ENCODE results near the gene CEP120.
"Not testable (repeated sequence)": the region's sequence is repeated elsewhere in the genome, so short reads cannot be mapped to it uniquely, and the experiment has no call there.

The CEP120 gene

GRCh38 chr5:123438902-123439301 lies 15.7 kb upstream of the CEP120 start:
- no peak for DNase-seq (ENCODE audit: low read depth in 3 of 3)

DNA sequence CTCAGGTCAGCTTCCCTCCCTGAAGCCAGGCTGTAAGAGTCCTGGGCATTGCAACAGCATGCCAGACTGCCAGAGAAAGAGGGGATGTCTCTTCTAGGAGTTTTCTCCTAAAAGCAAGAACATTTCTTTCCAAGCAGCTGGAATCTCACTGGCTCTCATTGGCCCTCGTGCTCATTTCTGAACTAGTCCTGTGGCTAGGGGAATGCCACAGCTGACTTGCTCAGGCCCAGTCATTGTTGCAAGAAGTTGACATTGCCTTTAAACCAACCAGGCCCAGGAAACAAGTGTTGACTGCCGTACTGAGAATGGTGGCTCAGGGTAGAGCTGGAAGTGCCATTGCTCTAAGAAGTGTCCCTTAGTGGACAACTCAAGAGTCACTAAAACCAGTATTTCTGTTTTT lies 15.0 kb upstream of the CEP120 start:
- DNase-seq (ENCODE audit: low read depth in 3 of 3), result no peak

GRCh38 chr5:123436201-123436600 lies 13.0 kb upstream of the CEP120 start:
- DNase-seq (ENCODE audit: low read depth in 3 of 3), result no peak

- DNase-seq (ENCODE audit: low read depth in 3 of 3), result no peak
These were observed 11.6 kb upstream of the CEP120 start for GRCh38 chr5:123434796-123435195.

DNA sequence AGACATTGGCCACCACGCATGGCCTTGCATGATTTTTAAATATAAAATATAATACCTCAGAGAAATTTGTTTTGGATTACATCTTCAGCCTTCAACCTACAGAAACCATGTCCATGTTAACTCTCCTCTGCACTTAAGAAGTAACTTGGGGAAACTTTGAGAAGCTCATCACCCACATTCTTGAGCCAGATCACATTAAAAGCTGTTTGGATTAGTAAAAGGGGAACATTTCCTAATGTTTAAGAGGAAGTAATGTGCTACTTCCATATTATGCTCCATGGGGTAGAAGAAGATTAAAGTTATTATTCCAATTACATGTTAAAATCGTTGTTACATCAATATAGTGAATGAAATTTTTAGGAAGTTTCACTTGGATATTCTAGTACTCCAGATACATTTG lies 10.4 kb upstream of the CEP120 start:
- no peak for DNase-seq (ENCODE audit: low read depth in 3 of 3)

- not testable (repeated sequence) for DNase-seq (ENCODE audit: low read depth in 3 of 3)
These were observed 7.2 kb upstream of the CEP120 start for GRCh38 chr5:123430441-123430840.

DNA sequence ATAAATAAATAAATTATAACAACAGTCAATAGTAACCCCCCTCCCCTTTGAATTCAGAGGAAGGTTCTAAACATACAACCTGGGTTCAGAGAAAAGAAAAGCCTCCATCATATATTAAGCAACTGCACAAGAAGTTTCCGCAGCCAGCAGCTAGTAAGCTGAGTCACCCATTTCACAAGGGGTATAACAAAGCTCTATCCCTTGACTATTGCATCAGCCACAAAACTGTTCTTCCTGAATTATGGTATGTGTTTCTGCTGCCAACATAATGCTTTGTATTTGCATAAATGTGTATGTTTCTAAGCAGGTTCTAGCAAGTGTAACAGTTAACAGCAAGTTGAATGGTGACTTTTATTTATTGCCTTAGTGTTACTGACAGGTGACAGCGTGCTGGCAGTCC lies 6.8 kb upstream of the CEP120 start:
- DNase-seq (ENCODE audit: low read depth in 3 of 3), result no peak

GRCh38 chr5:123429221-123429954 lies 6.2 kb upstream of the CEP120 start:
- no peak for DNase-seq (ENCODE audit: low read depth in 3 of 3)

DNA sequence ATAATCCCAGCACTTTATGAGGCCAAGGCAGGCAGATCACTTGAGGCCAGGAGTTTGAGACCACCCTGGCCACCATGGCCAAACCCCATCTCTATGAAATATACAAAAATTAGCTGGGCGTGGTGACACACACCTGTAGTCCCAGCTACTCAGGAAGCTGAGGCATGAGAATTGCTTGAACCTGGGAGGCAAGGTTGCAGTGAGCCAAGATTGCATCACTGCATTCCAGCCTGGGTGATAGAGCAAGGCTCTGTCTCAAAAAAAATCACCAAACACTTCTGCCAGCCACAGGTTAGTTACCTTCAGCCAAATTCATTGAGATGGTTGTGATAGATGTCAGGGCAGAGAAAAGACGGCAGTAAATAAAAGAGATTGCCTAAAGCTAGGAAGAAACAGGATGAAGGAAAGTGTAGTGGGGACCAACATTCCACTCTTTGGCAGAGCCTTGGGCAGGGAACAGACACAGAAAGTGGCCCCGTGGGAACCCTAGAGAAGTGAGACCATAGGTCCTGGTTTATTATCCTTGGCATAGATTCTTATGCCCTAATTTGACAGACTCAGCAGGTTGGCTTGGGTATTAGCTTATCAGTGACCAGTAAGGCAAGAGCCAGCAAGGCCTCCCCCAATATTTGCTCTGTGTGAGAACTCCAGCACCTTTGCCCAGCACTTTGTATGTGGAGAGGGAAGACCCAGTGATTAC lies 5.5 kb upstream of the CEP120 start:
- no peak for DNase-seq (ENCODE audit: low read depth in 3 of 3)

DNA sequence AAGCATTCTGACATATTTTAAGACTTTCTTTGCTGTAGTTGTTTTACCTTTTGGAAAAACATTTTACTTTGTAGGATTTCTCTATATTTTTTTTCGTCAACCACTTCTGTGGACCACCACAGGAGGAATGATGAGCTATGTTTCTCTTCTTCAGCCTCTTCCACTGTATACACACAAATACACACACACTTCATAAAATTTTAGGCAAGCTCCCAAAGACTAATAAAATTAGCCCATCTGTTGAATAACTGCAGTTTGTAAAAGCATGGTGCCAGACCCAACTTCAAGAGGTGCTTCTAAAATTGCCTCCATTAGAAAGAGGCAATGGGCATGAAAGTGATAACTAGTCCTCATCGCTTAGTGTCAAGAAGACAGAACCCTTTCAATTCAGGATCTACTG lies 4.1 kb upstream of the CEP120 start:
- no peak for DNase-seq (ENCODE audit: low read depth in 3 of 3)

DNA sequence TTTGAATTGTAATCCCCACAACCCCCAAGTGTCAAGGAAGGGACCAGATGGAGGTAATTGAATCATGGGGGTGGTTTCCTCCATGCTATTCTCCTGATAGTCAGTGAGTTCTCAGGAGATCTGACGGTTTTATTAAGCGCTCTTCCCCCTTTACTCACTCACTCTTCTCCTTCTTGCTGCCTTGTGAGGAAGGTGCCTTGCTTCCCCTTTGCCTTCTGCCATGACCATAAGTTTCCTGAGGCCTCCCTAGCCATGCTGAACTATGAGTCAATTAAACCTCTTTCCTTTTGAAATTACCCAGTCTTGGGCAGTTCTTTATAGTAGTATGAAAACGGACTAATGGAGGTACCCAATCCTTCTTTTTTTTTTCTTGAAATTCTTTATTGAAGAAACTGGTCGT lies 2.2 kb upstream of the CEP120 start:
- no peak for DNase-seq (ENCODE audit: low read depth in 3 of 3)

DNA sequence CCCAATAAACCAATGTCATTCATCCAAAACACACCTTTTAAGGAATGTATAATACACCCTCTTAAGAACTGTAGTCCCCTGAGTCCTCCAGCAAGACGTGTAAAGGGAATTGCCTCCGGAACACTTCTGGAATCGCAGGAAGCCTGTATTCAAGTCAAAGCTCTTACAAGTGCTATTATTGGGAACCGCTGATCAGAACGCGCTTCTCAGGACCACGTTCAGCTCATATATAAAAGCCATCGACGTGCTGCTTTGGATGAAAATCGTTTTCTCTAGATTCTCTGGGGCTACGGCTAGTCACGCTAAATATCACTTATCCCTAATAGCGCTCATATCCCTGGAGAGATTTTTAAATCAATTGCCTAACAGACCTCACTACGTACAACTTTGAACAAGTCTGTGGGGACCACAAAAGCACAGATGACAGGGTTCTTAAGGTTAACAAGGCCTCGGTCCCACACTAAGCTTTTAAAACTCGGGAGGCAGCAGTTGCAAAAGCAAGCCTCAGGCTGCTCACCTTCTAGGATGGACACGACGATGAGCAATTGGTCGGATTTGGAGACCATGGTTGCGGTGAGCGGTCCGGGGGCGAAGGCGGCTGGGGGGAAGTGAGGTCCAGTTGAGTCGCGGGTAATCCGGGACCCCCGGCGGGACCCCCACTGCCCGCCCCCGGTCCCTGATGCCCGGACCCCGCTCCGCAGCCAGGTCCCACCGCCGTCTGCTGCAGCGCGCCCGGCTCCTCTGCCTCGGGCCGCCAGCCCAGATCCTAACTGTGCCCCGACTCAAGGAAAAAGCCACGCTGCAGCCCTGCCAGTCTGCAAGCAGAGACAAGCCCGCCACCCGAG lies 548 bp downstream of the CEP120 start:
- no peak for DNase-seq (ENCODE audit: low read depth in 3 of 3)

- no peak for DNase-seq (ENCODE audit: low read depth in 3 of 3)
These were observed 1.4 kb downstream of the CEP120 start for GRCh38 chr5:123421773-123422172.

DNA sequence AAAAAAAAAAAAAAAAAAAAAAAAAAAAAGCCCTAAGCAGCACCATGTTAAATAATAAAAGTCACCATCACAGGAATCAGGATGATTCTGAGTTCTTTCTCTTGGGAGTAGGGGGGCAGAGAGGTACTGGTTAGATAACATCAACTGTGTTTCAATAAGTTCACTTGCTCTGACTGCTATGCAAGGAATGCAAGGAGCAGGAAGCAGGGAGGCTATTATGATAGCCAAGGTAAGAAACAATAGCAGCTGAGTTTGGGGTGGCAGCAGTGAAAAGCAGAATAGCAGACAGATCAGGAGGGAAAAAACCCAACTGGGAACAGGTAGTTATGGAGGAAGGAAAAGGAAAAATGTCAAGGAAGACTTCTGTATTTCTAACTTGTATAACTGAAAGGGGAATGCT lies 8.2 kb downstream of the CEP120 start:
- no peak for DNase-seq (ENCODE audit: low read depth in 3 of 3)

GRCh38 chr5:123412206-123412605 lies 11.0 kb downstream of the CEP120 start:
- no peak for DNase-seq (ENCODE audit: low read depth in 3 of 3)

- not testable (repeated sequence) for DNase-seq (ENCODE audit: low read depth in 3 of 3)
These were observed 21.2 kb downstream of the CEP120 start for GRCh38 chr5:123401999-123402398.

GRCh38 chr5:123401320-123401719 lies 21.9 kb downstream of the CEP120 start:
- no peak for DNase-seq (ENCODE audit: low read depth in 3 of 3)

- DNase-seq (ENCODE audit: low read depth in 3 of 3), result not testable (repeated sequence)
These were observed 22.3 kb downstream of the CEP120 start for GRCh38 chr5:123400870-123401291.

DNA sequence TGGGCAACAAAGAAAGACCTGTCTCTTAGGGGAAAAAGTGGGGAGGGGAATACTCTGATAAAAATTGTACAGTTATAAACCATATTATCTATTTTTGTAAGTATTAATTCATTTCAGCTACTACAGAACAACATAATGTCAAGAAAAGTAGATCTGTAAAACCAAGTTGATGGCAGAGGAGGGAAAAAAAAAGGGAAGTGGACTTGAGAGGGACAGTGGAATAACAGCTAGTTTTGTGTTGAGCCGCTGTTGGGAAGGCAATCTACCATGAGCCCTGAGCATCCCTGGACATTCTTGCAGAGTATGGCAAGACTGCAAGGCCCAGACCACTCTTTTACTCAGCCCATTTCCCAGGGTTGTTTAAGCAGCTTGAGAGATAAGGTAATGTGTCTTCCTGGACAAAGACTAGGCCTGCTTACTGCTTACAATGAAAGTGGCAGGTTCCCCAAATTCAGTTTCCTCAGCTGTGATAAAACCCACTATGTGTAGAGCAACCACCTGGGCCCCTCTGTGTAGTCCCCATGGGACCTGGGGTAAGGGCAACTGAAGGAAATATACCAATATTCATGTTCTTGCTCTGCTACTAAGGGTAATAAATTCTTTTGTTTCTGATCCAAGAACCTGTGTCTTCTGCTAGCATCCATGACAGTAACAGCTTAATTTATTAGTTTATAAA lies 25.0 kb downstream of the CEP120 start:
- DNase-seq (ENCODE audit: low read depth in 3 of 3), result no peak

DNA sequence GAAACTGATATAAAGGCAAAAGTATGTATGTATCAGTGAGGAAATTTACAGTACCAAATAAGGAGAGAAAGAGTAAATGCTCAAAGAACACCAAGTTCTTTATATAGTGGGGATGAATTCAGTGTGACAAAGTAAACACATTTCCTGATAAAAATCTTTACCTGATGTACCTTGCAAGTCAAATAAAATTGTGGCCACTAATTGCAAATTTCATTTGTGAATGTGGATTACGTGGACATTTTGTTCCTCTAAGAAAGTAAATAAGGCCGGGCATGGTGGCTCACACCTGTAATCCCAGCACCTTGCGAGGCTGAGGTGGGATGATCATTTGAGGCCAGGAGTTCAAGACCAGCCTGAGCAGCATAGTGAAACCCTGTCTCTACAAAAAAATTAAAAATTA lies 25.7 kb downstream of the CEP120 start:
- no peak for DNase-seq (ENCODE audit: low read depth in 3 of 3)

DNA sequence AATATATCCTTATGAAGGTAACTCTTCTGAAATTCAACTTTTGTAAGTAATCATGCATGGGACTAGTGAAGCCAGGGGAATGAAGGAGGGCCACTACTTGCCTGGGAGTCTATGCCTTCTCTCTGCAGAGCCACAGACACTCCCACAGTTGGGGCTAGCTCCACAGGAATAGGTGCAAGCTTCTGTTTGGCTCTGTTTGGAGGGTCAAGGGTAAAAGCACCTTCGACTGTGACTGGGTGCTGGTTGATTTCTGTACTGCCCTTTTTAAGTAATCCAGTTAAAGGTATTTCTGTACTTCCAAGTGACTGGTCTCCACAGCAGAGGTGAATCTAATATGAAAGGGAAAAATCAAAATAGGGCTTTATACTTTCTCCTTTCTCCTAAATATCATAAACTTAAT lies 32.2 kb downstream of the CEP120 start:
- DNase-seq (ENCODE audit: low read depth in 3 of 3), result no peak

- DNase-seq (ENCODE audit: low read depth in 3 of 3), result no peak
These were observed 33.4 kb downstream of the CEP120 start for GRCh38 chr5:123389794-123390193.
